HG03342 (cell line): ENCODE measurements around the gene TRPM1.

ENCODE experiments used
- ATAC-seq: cut with Tn5 transposase; IDR thresholded peaks from one replicate; pipeline ENCODE4 v1.9.1; 2021; ENCODE audit warnings: mild to moderate bottlenecking, moderate library complexity; ENCODE audit not compliant: unreplicated experiment

TRPM1 gene

GRCh38 chr15:30984118-30984517 is 117.4 kb downstream of the TRPM1 start:
- ATAC-seq = no peak

GRCh38 chr15:30979457-30979856 is 122.1 kb downstream of the TRPM1 start:
- ATAC-seq = no peak

DNA sequence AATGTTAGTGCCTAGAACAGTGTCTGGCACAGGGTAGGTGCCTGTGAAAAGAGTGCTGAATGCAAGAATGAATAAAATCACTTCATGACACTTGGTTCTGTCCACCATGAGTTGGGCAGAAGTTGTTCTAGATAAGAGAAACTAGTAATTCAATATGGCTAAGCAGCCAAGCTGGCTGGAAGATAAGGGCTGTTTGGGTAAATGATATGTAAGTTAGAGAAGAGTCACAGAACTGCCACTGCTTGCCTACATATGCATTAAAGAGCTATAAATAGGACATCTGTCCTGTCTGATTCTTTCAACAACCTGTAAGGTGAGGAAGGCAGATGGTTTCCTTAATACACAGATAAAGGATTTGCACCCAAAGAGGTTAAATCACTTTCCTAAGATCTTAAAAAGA is 123.2 kb downstream of the TRPM1 start:
- no peak for ATAC-seq

- no peak for ATAC-seq
Measured at GRCh38 chr15:30974112-30974511, 127.4 kb downstream of the TRPM1 start.

DNA sequence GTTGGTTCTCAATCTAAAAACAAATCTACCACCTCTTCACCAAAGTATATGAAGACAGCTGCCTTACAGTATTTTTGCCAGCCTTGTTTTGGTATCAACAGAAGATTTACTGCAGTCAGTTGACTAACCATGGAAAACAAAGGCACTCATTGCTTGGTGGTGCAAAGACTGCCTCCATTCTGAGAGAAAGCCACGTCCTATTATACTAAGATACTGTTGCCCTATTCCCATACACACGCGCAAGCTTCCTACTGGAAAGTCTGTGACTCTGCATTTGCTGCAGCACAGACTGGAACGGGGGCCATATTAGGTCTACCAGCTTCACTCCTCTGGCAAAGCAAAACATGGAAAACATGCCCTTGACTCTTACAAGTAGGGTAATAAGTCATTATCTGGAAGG is 128.1 kb downstream of the TRPM1 start:
- no peak for ATAC-seq

GRCh38 chr15:30969724-30970123 is 131.8 kb downstream of the TRPM1 start:
- no peak for ATAC-seq

GRCh38 chr15:30963681-30964080 is 137.8 kb downstream of the TRPM1 start:
- ATAC-seq = no peak

- ATAC-seq = no peak
Measured at GRCh38 chr15:30962659-30963058, 138.9 kb downstream of the TRPM1 start.

- no peak for ATAC-seq
Measured at GRCh38 chr15:30962079-30962478, 139.4 kb downstream of the TRPM1 start.

- no peak for ATAC-seq
Measured at GRCh38 chr15:30958219-30958618, 143.3 kb downstream of the TRPM1 start.

GRCh38 chr15:30956216-30957124 is 145.1 kb downstream of the TRPM1 start:
- ATAC-seq = no peak

DNA sequence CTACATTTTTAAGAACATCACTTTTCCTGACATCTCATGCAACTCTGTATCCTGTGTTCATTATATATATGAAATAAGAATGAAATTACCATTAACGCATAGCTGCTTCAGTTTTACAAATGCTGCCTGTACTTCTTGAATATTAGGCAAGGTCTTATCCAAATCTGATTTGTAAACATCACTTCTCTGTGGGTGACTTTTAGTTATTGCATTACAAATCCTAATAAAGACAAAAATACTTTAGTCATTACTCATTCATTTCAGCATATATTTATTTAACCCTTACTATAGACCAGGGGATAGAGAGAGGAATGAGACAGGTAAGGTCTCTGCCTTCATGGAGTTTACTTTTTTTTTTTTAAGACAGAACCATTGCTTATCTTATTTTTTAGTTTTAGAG is 146.9 kb downstream of the TRPM1 start:
- ATAC-seq = no peak

DNA sequence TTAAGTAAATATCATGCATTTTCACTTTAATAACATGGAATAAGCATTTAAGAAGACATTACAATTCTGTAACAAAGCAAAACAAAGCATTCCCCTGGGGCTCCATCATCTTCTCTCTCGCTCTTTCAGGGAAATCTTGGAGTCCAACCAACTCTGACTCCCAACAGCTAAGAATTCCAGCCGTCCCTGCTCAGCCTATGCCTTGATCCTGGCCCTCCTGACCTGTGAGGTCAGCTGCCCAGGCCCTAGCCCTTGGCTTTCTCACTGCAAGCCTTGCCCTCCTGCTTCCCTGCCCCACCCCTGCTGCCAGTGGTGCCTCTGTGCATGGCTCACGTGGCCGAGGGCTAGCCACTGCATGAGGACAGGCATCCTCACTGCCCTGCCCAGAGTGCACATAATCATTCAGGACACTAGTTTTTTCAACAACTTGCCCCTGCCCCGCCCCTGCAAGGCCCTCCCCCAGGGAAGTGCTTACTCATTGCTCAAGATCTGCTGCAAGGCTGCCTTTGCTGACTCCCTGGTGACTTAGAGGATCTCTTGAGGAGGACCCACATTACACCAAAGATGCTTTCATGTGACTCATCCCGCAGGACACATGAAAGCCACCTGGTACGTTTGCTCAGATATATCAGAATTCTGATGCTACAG is 147.7 kb downstream of the TRPM1 start:
- ATAC-seq = no peak

GRCh38 chr15:30953183-30953582 is 148.3 kb downstream of the TRPM1 start:
- ATAC-seq = no peak
